GM18508 (cell line): ENCODE results near the gene ZFP1.

Experiments
- ATAC-seq: cut with Tn5 transposase; IDR thresholded peaks from one replicate; pipeline ENCODE4 v1.9.1; 2021; ENCODE audit warnings: moderate number of reproducible peaks; ENCODE audit not compliant: insufficient read depth, unreplicated experiment

The ZFP1 gene

GRCh38 chr16:75148311-75149195 lies at the start of gene ZFP1:
Gene ZFP1 (plus strand): TSS chr16:75148524. CDS start chr16:75152952, 4,428 bp downstream.
- ATAC-seq = peak; percentile 60

- no peak for ATAC-seq
Measured at GRCh38 chr16:75099075-75099667, 49.2 kb upstream of the ZFP1 start.

DNA sequence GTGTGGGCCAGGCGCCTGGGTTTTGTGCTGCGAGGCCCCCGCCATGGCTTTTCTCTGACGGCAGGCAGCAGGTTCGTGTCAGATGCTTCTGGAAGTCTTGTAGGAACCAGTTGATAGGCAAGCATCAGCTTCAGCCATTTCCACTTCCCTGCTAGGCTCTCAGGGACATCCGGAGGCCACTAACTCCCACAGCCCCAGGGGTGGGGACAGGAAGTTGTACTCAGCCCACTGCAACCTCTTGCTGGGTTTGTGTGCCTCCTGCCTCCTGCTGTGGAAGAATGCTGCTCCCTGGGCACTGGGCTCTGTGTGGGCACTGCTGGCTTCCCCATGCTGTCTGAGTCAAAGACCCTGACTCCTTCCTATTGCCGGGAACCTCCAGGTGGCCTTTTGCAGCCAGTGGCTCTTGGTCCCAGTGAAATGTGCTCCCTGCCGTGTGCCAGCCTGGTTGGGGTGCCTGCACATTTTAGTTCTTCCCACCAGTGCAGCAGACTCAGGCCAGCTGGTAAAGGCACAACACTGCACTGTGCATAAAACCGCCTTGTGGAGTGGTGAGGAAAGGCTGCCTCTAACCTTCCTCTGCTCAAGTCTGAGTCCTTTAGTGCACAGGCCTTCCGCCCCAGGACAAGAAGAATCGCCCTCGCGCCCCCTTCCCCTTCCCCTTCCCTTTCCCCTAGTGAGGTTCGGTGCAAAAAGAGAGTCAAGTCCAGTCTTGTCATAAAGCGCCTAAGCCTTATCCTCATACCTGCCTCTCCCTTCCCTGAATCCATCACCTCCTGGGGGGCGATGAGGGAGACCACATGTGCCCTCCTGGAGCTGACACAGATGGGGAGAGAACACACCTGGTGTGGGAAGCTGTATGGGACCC lies 48.4 kb upstream of the ZFP1 start:
- no peak for ATAC-seq

GRCh38 chr16:75100603-75100990 lies 47.7 kb upstream of the ZFP1 start:
- ATAC-seq = no peak

- no peak for ATAC-seq
Measured at GRCh38 chr16:75101635-75102034, 46.7 kb upstream of the ZFP1 start.

DNA sequence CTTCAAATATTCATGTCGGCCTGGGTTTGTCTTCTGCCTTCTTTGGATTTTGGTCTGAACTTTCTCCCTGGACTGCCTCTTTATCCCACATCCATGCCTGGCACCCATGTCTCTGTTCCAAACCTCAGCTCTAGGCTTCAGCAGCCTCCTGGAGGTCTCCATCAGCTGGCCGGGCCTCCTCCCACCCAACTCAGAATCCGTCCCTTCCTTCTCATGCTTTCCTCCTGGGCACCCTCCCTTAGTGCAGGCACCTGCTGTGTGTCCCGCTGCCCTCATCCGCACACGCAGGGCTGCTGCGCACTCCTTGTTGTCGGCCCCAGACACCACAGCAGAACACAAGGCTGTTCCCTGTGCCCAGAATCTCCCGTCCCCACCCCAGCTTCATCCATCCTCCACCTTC lies 45.7 kb upstream of the ZFP1 start:
- ATAC-seq = no peak

DNA sequence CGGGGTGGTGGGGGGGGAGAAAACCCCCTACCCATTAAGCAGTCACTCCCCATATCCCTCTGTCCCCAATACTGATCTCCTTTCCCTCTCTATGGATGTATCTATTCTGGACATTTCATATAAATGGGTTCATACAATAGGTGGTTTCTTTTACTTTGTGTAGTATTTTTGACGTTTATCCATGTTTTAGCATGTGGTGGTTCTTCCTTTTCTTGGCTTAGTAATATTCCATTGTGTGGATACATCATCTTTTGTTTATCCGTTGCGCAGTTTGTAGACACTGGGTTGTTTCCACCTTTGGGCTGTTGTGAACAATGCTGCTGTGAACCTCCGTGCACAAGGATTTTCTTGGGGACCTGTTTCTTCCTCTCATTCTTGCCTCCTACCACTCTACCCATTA lies 44.3 kb upstream of the ZFP1 start:
- ATAC-seq = no peak

GRCh38 chr16:75104836-75105235 lies 43.5 kb upstream of the ZFP1 start:
- ATAC-seq = no peak

GRCh38 chr16:75105306-75106061 lies 42.8 kb upstream of the ZFP1 start:
- ATAC-seq = no peak

GRCh38 chr16:75106351-75107274 lies 41.7 kb upstream of the ZFP1 start:
- ATAC-seq = no peak

- ATAC-seq = no peak
Measured at GRCh38 chr16:75107505-75107904, 40.8 kb upstream of the ZFP1 start.

DNA sequence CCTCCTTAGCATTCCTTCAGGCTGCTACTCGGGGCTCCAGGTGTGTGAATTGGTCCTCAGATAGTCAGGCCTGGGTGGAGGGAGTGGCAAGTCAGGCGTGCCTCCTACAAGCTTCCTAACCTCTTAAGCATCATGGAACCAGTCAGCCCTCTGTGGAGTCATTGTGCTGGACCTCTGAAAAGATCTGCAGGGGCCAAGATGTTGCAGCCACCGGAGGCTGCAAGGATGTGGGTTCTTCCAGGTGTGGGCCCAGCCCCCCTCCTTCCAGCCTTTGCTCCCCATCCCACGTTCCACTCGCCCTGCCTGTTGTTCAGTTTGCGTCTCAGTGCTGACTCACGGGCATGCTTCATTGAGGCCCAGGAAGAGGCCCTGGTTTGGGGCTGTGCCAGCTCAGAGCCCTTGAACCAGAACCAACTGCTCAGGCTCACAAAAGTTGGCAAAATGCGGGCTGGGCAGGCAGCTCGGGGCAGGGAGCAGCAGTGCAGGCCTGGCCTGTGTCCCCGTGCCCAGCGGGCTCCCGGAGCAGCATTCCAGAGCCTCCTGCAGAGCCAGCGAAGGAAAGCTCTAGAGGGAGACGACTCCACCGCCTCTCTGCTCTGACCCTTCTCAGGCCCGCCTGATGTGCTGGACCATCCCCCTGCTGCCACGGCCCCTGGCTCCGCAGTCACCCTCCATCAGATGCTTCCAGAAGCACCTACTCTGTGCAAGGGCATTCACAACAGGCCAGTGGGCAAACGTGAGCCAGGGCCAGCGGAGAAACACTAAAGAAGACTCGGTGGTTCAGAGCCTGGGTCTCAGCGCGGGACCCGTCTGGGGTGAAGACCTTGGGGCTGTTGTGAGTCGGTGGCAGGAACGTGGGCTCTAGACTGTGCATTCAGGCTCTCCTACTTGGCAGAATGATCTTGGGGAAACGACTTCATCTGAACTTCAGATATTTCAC lies 39.3 kb upstream of the ZFP1 start:
- ATAC-seq = no peak

DNA sequence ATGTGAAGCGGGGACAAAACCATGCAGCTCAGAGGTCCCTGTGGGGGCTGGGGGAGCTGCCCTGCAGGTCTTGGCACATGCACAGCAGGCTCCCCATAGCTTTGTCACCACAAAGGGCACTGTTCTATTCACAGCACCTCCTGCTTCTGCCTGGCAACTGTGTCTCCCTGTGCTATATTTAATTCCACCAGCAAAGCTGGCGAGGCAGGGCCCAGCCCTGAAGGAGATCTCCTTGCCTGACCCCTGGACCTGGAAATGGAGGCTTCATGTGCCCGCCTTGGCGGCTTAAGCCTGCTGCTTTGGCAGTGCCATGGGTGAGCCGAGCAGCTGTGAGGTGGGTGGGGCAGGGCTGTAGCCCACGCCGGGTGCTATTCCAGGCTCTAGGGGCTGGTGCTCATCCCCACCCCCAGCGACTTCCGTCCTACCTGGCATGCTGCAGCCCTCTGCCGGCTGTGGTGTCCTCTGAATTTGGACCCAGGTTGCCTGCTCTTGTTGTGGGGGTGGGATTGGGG lies 38.5 kb upstream of the ZFP1 start:
- no peak for ATAC-seq

GRCh38 chr16:75110637-75111513 lies 37.4 kb upstream of the ZFP1 start:
- no peak for ATAC-seq

- ATAC-seq = no peak
Measured at GRCh38 chr16:75111514-75111940, 36.8 kb upstream of the ZFP1 start.

DNA sequence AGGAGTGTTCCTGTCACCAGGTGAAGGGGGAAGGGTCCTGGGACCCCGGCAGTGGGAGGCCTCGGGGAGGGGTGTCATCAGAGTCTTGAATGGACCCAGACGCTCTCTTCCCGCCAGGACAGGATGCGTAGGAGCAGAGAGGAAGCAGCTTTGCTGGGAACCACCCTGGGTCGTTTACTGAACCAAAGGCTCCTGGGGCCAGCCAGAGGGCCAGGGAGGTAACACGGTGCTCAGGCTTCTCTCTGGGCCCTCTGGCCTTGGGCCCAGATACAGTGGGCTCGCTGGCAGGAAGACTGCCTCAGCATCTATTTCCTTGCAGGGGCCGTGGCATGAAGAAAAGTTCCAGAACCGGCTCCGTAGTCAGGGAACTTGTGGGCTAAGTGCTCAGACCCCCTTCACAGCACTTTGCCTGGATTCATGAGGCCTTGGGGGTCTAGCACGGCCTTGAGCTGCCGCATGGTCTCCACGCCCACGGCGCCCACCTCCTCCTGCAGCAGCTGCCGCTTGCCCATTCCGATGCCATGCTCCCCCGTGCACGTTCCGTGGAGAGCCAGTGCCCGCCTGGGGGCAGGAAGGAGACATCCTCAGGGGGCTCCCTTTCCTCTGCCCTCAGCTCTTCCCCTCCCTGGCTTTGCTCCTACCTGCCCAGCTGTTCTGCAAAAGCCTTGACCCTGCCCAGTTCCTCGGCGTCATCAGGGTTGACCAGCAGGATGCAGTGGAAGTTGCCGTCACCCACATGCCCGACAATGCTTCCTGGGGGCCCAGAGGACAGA lies 36.2 kb upstream of the ZFP1 start:
- no peak for ATAC-seq
